ENCODE data around the gene GRID2IP.
"Not testable (repeated sequence)": the region's sequence is repeated elsewhere in the genome, so short reads cannot be mapped to it uniquely, and the experiment has no call there.

GRID2IP gene

GRCh38 chr7:6487184-6487545, 64.1 kb downstream of the GRID2IP start:
- no peak for DNase-seq (ENCODE audit: low read depth in 2 of 2)

GRCh38 chr7:6486438-6487183, 64.7 kb downstream of the GRID2IP start:
- DNase-seq (ENCODE audit: low read depth in 2 of 2) = no peak

GRCh38 chr7:6482743-6483119, 68.5 kb downstream of the GRID2IP start:
- DNase-seq (ENCODE audit: low read depth in 2 of 2) = no peak

GRCh38 chr7:6482307-6482706, 69.0 kb downstream of the GRID2IP start:
- DNase-seq (ENCODE audit: low read depth in 2 of 2) = no peak

- DNase-seq (ENCODE audit: low read depth in 2 of 2) = no peak
Measured at GRCh38 chr7:6481445-6481844, 69.8 kb downstream of the GRID2IP start.

- DNase-seq (ENCODE audit: low read depth in 2 of 2) = no peak
Measured at GRCh38 chr7:6480323-6480660, 71.0 kb downstream of the GRID2IP start.

- DNase-seq (ENCODE audit: low read depth in 2 of 2) = peak in 1 of 2 donors; percentile 33
Measured at GRCh38 chr7:6479067-6479466, 72.2 kb downstream of the GRID2IP start.

- DNase-seq (ENCODE audit: low read depth in 2 of 2) = no peak
Measured at GRCh38 chr7:6478186-6478585, 73.1 kb downstream of the GRID2IP start.

GRCh38 chr7:6477318-6477660, 74.0 kb downstream of the GRID2IP start:
- no peak for DNase-seq (ENCODE audit: low read depth in 2 of 2)

GRCh38 chr7:6476596-6477317, 74.5 kb downstream of the GRID2IP start:
- DNase-seq (ENCODE audit: low read depth in 2 of 2) = no peak

- no peak for DNase-seq (ENCODE audit: low read depth in 2 of 2)
Measured at GRCh38 chr7:6475433-6476186, 75.7 kb downstream of the GRID2IP start.

- no peak for DNase-seq (ENCODE audit: low read depth in 2 of 2)
Measured at GRCh38 chr7:6465862-6466261, 85.4 kb downstream of the GRID2IP start.

GRCh38 chr7:6463609-6464008, 87.7 kb downstream of the GRID2IP start:
- not testable (repeated sequence) for DNase-seq (ENCODE audit: low read depth in 2 of 2)

- DNase-seq (ENCODE audit: low read depth in 2 of 2) = no peak
Measured at GRCh38 chr7:6461946-6462550, 89.2 kb downstream of the GRID2IP start.

- no peak for DNase-seq (ENCODE audit: low read depth in 2 of 2)
Measured at GRCh38 chr7:6460990-6461584, 90.2 kb downstream of the GRID2IP start.

- no peak for DNase-seq (ENCODE audit: low read depth in 2 of 2)
Measured at GRCh38 chr7:6460303-6460702, 91.0 kb downstream of the GRID2IP start.

- DNase-seq (ENCODE audit: low read depth in 2 of 2) = not testable (repeated sequence)
Measured at GRCh38 chr7:6458676-6459075, 92.6 kb downstream of the GRID2IP start.

- no peak for DNase-seq (ENCODE audit: low read depth in 2 of 2)
Measured at GRCh38 chr7:6453734-6454133, 97.5 kb downstream of the GRID2IP start.

GRCh38 chr7:6451224-6451705, 100.0 kb downstream of the GRID2IP start:
- no peak for DNase-seq (ENCODE audit: low read depth in 2 of 2)

- not testable (repeated sequence) for DNase-seq (ENCODE audit: low read depth in 2 of 2)
Measured at GRCh38 chr7:6450591-6450990, 100.7 kb downstream of the GRID2IP start.

GRCh38 chr7:6449884-6450283, 101.4 kb downstream of the GRID2IP start:
- not testable (repeated sequence) for DNase-seq (ENCODE audit: low read depth in 2 of 2)
